Sigmoid colon (tissue), 4 donors: ENCODE data around the gene GRID1.

Source experiments
- CTCF ChIP-seq, 4 experiments: fragments of 450-650 bp in 3 of 4; fragments of 200-600 bp in 1 of 4; IDR thresholded peaks; one replicate each; pipeline ENCODE4 v1.5.1; 2016 to 2019; ENCODE audit warnings: antibody characterized with exemption in 4 of 4, mild to moderate bottlenecking in 3 of 4, moderate library complexity in 2 of 4
- EP300 ChIP-seq, 4 donors: sonication (generic); formaldehyde crosslinking; IDR thresholded peaks; one replicate each; pipeline ENCODE4 v1.6.1; 2017; ENCODE audit warnings: antibody characterized with exemption in 4 of 4
- POLR2A ChIP-seq, 2 donors: fragments of 450-650 bp; IDR thresholded peaks; one replicate each; pipeline ENCODE4 v1.6.1; 2016; ENCODE audit warnings: antibody characterized with exemption in 2 of 2, mild to moderate bottlenecking in 2 of 2, moderate library complexity in 2 of 2

GRCh38 chr10:86391236-86391840, 24.7 kb upstream of the GRID1 start:
- no peak for TF ChIP-seq CTCF (IDR thresholded peaks at IDR 0.05)
- TF ChIP-seq POLR2A (IDR thresholded peaks at IDR 0.05): no peak
- TF ChIP-seq EP300 (IDR thresholded peaks at IDR 0.05): no peak
